HepG2 (cell line): ENCODE data around the gene IL31. TPM values are rescaled to one million over a fixed set of nuclear protein-coding genes. Genes with fewer than 3 reads are reported as not detected.
A peak's percentile ranks its signal among the peaks of the same experiment; 100 is the strongest.

Source experiments
- CTCF ChIP-seq: sonication (generic); formaldehyde crosslinking; IDR thresholded peaks from 2 replicates; pipeline ENCODE4 v1.5.0; 2020; ENCODE audit warnings: mild to moderate bottlenecking, missing genetic modification reagents, moderate library complexity
- GATAD2A ChIP-seq: IDR thresholded peaks from 2 replicates; pipeline ENCODE4 v1.6.1; 2016
- HOMEZ ChIP-seq: IDR thresholded peaks from 2 replicates; pipeline ENCODE4 v1.6.1; 2016; ENCODE audit warnings: low read depth
- IKZF5 ChIP-seq: IDR thresholded peaks from 2 replicates; pipeline ENCODE4 v1.6.1; 2018; ENCODE audit warnings: missing genetic modification reagents, mild to moderate bottlenecking, missing compliant biosample characterization
- KLF11 ChIP-seq: IDR thresholded peaks from 2 replicates; pipeline ENCODE4 v1.6.1; 2016; ENCODE audit warnings: missing compliant biosample characterization
- NONO ChIP-seq, 2 experiments: fragments of 450-650 bp in 1 of 2; sonication (generic) in 1 of 2; formaldehyde crosslinking in 1 of 2; IDR thresholded peaks in 1 of 2; conservative IDR thresholded peaks in 1 of 2; 2 replicates each; pipeline versions ENCODE4 v1.6.1 to v1.8.0; 2017 to 2022; ENCODE audit warnings: mild to moderate bottlenecking in 1 of 2, missing genetic modification reagents in 1 of 2, moderate library complexity in 1 of 2
- RAD21 ChIP-seq: fragments of 450-650 bp; formaldehyde crosslinking; IDR thresholded peaks from 2 replicates; pipeline ENCODE4 v1.5.0; 2020; ENCODE audit warnings: mild to moderate bottlenecking
- REL ChIP-seq: sonication (generic); formaldehyde crosslinking; conservative IDR thresholded peaks from 2 replicates; pipeline ENCODE4 v1.8.0; 2022; ENCODE audit warnings: mild to moderate bottlenecking, missing genetic modification reagents, moderate library complexity
- RXRA ChIP-seq: sonication (generic); formaldehyde crosslinking; IDR thresholded peaks from 2 replicates; pipeline ENCODE4 v1.5.1; 2020; ENCODE audit warnings: missing genetic modification reagents
- ZFX ChIP-seq: sonication (generic); formaldehyde crosslinking; IDR thresholded peaks from 2 replicates; pipeline ENCODE4 v1.4.0; 2020; ENCODE audit warnings: mild to moderate bottlenecking, low read depth, missing genetic modification reagents, moderate library complexity
- ZNF292 ChIP-seq: sonication (generic); formaldehyde crosslinking; IDR thresholded peaks from 2 replicates; pipeline ENCODE4 v1.8.1; 2022; ENCODE audit warnings: mild to moderate bottlenecking, low read depth, missing genetic modification reagents, borderline replicate concordance
- ZNF580 ChIP-seq: IDR thresholded peaks from 2 replicates; pipeline ENCODE4 v1.6.1; 2016; ENCODE audit warnings: low read depth, borderline replicate concordance
- polyA plus RNA-seq, 8 experiments: library from polyadenylated mRNA; depleted of rRNA in 3 of 8; stranded (reverse) in 7 of 8; unstranded in 1 of 8; fragments of >200 nt; fragmentation: Illumina TruSeq in 4 of 8; extraction: Trizol in 4 of 8; gene quantifications; 2 replicates each; pipeline versions ENCODE4 v1.2.1 to v1.2.3, GENCODE V29; 2011 to 2016; ENCODE audit warnings: low read depth in 4 of 8, missing spikeins in 1 of 8, mixed read lengths in 1 of 8; ENCODE audit not compliant: insufficient read depth in 1 of 8
- total RNA-seq, 5 experiments: library from RNA; depleted of rRNA; stranded (reverse); fragments of >200 nt; fragmentation: Illumina TruSeq; extraction: Trizol; gene quantifications; 2 replicates each; pipeline ENCODE4 v1.2.3, GENCODE V29; 2016; ENCODE audit warnings: low read depth in 1 of 5
- TF ChIP-seq, protein P1 (sequence below): sonication (generic); formaldehyde crosslinking; IDR thresholded peaks from 2 replicates; pipeline ENCODE4 v1.5.1; 2020; ENCODE audit warnings: mild to moderate bottlenecking, missing genetic modification reagents, moderate library complexity
- TF ChIP-seq, protein P2 (sequence below): sonication (generic); formaldehyde crosslinking; IDR thresholded peaks from 2 replicates; pipeline ENCODE4 v1.5.1; 2020; ENCODE audit warnings: missing genetic modification reagents, mild to moderate bottlenecking, borderline replicate concordance

IL31 gene
- total and polyA plus RNA-seq, 2 of the 13 experiments (the other 11 are each of a cell fraction or from before 2014, with no cell fraction given), result not detected

- TF ChIP-seq, protein P1, sequence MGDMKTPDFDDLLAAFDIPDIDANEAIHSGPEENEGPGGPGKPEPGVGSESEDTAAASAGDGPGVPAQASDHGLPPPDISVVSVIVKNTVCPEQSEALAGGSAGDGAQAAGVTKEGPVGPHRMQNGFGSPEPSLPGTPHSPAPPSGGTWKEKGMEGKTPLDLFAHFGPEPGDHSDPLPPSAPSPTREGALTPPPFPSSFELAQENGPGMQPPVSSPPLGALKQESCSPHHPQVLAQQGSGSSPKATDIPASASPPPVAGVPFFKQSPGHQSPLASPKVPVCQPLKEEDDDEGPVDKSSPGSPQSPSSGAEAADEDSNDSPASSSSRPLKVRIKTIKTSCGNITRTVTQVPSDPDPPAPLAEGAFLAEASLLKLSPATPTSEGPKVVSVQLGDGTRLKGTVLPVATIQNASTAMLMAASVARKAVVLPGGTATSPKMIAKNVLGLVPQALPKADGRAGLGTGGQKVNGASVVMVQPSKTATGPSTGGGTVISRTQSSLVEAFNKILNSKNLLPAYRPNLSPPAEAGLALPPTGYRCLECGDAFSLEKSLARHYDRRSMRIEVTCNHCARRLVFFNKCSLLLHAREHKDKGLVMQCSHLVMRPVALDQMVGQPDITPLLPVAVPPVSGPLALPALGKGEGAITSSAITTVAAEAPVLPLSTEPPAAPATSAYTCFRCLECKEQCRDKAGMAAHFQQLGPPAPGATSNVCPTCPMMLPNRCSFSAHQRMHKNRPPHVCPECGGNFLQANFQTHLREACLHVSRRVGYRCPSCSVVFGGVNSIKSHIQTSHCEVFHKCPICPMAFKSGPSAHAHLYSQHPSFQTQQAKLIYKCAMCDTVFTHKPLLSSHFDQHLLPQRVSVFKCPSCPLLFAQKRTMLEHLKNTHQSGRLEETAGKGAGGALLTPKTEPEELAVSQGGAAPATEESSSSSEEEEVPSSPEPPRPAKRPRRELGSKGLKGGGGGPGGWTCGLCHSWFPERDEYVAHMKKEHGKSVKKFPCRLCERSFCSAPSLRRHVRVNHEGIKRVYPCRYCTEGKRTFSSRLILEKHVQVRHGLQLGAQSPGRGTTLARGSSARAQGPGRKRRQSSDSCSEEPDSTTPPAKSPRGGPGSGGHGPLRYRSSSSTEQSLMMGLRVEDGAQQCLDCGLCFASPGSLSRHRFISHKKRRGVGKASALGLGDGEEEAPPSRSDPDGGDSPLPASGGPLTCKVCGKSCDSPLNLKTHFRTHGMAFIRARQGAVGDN, result peak; percentile 69
- TF ChIP-seq ZFX (peak; percentile 21; the same call in 1 of the 2 replicates), RXRA (CRISPR knock-in tag) (peak; percentile 11; the same call in 1 of the 2 replicates), HOMEZ (CRISPR knock-in tag) (0 out of 2 replicates have a peak, but pooled peaks have one; percentile 26), ZNF580 (peak; percentile 33; the same call in 1 of the 2 replicates), RAD21 (CRISPR knock-in tag) (peak; percentile 79), CTCF (peak; percentile 87), REL (CRISPR knock-in tag) (0 out of 2 replicates have a peak, but pooled peaks have one; percentile 26), NONO (IDR thresholded peaks at IDR 0.05) (no peak), NONO (CRISPR knock-in tag; conservative IDR thresholded peaks at IDR 0.05) (0 out of 2 replicates have a peak, but pooled peaks have one; percentile 25), GATAD2A (CRISPR knock-in tag) (peak; percentile 19; the same call in 1 of the 2 replicates), KLF11 (CRISPR knock-in tag) (no peak), ZNF292 (CRISPR knock-in tag) (no peak), IKZF5 (CRISPR knock-in tag) (peak; percentile 65; the same call in 1 of the 2 replicates)
- TF ChIP-seq, protein P2, sequence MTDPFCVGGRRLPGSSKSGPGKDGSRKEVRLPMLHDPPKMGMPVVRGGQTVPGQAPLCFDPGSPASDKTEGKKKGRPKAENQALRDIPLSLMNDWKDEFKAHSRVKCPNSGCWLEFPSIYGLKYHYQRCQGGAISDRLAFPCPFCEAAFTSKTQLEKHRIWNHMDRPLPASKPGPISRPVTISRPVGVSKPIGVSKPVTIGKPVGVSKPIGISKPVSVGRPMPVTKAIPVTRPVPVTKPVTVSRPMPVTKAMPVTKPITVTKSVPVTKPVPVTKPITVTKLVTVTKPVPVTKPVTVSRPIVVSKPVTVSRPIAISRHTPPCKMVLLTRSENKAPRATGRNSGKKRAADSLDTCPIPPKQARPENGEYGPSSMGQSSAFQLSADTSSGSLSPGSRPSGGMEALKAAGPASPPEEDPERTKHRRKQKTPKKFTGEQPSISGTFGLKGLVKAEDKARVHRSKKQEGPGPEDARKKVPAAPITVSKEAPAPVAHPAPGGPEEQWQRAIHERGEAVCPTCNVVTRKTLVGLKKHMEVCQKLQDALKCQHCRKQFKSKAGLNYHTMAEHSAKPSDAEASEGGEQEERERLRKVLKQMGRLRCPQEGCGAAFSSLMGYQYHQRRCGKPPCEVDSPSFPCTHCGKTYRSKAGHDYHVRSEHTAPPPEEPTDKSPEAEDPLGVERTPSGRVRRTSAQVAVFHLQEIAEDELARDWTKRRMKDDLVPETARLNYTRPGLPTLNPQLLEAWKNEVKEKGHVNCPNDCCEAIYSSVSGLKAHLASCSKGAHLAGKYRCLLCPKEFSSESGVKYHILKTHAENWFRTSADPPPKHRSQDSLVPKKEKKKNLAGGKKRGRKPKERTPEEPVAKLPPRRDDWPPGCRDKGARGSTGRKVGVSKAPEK (CRISPR knock-in tag), result no peak
Measured at GRCh38 chr12:122123051-122123760, 50.8 kb downstream of the IL31 start (continued).
